HG02981 (cell line): ENCODE data around the gene OSCAR.
"Not testable (repeated sequence)": the region's sequence is repeated elsewhere in the genome, so short reads cannot be mapped to it uniquely, and the experiment has no call there.

ENCODE experiments used
- ATAC-seq: cut with Tn5 transposase; IDR thresholded peaks from one replicate; pipeline ENCODE4 v1.9.1; 2021; ENCODE audit warnings: mild to moderate bottlenecking, moderate library complexity; ENCODE audit not compliant: unreplicated experiment

Gene OSCAR

DNA sequence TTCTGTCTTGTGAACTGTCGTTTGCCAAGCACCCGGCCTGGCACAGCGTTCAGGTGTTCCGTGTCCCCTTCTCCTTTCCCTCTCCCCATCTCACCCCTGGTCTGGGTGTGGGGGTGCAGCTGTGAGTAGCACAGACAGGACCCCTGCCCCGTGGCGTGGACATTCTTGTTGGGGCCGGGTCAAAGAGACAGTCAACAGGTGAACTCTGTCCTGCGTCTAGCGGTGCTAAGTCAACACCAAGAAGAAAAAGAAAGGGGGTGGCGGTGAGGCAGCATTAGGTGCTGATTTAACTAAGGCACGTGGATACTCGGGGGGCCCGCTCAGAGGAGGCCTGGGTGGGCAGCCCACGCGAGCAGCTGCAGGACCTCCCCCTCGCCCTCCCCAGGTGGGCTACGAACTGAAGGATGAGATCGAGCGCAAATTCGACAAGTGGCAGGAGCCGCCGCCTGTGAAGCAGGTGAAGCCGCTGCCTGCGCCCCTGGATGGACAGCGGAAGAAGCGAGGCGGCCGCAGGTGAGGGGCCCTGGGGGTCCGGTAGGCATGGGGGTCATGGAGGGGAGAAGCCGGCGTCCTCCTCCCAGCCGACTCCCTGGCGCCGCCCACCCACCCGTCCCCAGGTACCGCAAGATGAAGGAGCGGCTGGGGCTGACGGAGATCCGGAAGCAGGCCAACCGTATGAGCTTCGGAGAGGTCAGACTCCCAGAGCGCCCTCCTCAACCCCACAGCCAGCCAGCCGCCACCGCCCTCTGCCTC, 27.3 kb upstream of the OSCAR start:
- no peak for ATAC-seq

DNA sequence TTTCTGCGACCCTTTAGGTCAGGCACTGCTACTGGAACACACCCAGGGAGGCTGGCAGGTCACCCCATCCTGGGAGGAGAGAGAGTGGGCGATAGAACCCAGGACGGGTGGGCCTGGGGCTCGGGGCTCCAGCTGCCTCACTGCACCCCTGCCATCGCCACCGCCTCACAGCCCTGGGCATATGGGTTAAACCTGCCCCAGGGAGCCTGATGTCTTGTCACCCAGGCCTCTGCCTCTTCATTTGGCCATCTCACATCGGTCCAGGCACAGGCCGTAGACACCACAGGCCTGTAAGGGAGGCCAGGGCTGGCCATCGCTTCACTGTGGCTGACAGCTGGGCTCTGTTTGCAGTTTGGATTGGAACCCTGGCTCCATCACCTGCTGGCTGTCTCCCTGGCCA, 25.1 kb upstream of the OSCAR start:
- no peak for ATAC-seq

DNA sequence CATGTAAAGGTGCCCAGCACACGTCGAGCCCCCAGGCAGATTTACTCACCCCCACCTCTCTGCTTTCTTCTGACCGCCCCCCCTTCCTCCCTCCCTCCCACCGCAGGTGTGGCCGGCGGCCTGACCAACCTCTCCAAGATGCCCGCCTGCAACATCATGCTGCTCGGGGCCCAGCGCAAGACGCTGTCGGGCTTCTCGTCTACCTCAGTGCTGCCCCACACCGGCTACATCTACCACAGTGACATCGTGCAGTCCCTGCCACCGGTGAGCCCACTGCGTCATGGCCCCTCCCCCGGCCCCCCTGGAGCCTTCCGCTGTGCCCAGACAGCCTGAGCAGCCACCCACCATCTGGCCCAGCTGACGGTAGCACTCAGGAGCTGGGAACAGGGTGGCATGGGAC, 23.8 kb upstream of the OSCAR start:
- ATAC-seq, result no peak

DNA sequence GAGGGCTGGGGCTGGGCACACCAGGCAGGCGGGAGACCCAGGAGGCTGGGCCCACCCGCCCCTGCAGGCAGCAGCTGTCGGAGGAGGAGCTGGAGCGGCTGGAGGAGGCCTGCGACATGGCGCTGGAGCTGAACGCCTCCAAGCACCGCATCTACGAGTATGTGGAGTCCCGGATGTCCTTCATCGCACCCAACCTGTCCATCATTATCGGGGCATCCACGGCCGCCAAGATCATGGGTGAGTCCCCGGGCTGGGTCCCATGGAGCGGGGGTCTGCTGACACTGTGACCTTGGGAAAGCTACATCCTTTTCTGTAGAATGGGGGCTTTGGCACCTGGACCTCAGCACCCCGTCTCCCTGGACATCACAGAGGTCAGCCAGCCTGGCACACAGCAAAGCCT, 23.1 kb upstream of the OSCAR start:
- ATAC-seq, result no peak

DNA sequence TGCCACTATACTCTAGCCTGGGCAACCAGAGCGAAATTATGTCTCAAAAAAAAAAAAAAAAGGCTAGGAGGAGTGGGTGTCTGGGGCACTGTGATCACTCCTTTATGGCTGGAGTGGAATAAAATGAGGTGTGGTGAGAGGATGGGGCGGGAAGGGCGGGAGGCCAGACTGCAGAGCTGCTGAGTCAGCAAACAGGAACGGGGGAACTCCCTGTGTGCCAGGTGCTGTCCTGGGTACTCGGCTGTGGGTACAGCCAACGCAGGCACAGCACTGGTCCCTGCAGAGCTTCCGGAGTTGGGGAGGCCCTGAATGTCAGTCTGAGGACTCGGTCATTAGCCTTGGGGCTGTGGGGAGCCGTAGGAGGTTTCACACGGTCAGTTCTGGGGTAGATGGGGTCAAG, 20.7 kb upstream of the OSCAR start:
- no peak for ATAC-seq

DNA sequence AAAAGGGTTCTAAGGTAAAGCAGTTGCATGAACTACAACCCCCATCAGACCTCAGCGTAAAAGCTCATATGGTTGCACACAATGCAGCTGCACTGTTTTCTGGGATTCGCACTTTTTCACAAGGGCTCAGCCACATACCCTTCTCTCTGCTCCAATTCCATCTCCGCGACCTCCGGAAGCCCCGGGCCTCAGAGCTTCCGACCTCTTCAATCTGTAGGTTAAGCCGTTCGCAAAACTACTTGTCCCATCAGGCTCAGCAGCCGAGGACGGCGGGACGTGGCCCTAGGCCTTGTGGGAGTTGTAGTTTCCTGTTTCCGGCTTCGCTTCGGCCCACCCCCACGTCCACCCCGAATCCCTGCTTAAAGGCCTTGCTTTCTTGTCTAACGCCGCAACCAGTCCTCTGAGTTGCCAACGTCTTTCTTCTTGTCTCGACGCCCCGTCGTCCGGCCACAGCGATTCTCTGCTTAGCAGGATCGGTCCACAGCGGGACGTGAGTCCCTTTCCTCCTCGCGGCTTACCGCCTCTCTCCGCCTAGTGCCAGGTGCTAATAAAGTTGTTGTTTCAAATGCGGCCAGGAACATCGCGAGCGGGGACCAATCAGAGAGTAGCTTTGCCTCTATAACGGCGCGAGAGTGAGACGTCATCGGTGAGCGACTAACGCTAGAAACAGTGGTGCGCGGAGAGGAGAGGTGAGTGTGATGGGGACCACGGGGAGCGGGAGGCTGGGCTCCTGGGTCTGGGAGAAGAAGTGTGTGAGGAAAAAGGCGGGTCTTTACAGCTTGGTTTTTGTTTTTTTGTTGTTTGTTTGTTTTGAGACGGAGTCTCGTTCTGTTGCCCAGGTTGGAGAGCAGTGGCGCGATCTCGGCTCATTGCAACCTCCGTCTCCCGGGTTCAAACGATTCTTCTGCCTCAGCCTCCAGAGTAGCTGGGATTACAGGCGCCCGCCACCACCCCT, 14.8 kb upstream of the OSCAR start, which contains the start of the genes PRPF31 and TFPT:
PRPF31 (plus strand) TSS at position 646 of the 955 bp plus-strand sequence. CDS start 2,525 bp downstream, outside the sequence.
TFPT (minus strand) TSS at position 549 of the 955 bp plus-strand sequence; CDS start at position 161, 388 bp downstream.
- peak; percentile 71 for ATAC-seq

DNA sequence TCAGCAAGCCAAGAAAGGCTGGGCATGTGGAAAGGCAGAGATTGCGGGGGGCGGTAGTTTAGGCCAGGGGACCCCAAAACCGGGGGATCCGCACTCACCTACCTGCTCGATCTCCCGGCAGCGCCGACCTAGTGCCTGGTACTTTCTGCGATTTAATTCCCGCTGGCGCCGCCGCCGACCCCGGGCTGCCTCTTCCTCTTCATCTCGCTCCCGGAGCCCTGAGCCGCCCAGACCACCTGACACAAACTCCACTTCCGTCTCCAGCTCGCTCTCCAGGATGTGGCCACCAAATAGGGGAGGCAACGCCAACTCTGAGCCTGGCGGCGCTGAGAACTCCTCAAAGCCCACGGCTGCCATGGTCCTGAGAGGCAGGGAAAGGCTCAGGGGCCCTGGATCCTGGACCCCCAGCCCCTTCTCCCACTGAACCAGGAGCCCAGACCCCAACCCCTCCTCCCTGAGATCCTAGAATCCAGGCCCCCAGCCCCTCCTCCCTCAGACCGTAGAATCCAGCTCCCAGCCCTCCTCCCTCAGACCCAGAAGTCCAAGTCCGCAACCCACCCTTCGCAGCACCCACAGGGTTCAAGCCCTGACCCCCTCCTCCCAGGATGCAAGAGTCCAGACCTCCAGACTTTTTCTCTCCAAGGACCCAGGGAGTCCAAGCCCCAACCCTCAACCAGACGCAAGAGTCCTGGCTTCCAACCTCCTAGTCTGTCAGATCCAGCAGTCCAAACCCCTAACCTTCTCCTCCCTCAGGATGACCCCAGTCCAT, 13.9 kb upstream of the OSCAR start:
- no peak for ATAC-seq

DNA sequence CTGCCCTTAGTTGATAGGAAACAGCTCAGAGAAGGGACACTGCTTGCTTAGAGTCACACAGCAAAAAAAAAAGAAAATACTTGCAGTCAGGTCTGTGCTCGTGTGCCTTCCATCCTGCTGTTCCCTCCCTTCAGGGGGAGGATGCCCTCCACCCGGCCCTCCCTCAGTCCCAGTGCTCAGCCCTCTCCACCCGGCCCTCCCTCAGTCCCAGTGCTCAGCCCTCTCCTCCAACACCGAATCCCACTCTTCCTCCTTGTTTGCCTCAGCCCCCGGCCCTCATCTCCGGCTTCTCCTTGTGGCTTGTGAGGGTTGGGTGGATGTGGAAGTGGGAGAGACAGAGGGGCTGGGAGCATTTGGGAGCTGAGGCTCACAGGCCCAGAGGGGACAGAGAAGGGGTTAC, 9.0 kb upstream of the OSCAR start:
- ATAC-seq, result no peak

DNA sequence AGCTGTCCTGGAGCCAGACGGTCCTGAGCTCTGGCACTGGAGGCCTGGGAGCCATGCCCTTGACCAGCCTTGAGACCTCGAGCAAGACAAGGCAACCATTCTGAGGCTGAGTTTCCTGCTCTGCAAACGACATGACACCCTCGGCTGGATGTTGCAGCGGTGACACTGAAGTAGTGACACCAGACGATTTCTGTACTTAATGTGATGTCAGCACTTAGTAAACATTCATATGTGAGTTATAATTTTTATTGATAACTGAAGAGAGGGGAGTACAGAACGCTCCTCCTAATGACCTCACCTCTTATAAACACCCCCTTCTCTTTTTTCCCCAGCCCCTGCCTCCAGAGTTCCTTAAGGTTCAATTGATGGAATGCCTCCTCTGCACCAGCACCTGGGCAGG, 7.9 kb upstream of the OSCAR start:
- ATAC-seq, result no peak

DNA sequence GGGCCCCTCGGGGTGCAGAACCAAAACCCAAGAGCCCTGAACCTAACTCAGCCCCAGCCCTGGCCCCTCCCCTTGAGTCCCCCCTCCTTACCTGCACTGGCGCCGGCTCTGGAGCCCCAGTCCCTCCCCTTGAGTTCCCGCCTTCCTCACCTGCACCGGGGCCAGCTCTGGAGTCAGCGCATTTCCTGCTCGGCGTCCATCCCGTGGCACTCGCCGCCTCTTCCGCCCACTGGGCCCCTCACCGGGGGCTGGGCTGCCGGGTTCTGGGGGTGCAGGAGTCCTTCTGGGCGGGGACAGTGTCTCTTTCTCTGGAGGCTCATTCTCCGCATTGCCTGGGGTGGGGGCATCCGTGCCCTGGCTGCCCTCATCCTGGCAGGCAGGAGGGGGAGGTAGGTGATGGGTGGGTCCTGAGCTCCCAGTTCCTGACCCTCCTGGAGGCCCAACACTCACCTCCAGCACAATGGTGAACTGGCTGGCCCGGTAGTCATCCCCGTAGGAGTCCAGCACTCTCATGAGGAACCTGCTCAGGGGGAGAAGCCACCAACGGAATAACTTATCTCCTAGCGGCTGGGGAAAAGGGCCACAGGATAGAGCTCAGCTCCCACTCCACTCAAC, 7.4 kb upstream of the OSCAR start:
- ATAC-seq, result no peak

DNA sequence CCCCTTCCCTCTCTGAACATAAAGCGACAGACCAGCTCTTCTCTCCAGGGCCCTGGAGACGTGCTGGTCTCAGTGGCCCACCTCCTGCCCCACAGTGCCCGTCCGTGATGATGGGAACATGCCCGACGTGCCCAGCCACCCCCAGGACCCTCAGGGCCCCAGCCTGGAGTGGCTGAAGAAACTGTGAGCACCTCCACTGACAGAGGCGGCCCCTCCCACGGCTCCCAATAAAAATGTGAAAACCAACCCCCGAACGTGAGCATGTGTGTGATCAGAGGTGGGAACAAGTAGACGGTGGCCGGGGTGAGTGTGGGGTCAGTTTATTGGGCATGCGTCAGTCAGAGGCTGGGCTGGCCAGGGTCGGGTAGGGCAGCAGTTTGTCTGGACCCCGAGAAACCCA, 6.1 kb upstream of the OSCAR start:
- no peak for ATAC-seq

DNA sequence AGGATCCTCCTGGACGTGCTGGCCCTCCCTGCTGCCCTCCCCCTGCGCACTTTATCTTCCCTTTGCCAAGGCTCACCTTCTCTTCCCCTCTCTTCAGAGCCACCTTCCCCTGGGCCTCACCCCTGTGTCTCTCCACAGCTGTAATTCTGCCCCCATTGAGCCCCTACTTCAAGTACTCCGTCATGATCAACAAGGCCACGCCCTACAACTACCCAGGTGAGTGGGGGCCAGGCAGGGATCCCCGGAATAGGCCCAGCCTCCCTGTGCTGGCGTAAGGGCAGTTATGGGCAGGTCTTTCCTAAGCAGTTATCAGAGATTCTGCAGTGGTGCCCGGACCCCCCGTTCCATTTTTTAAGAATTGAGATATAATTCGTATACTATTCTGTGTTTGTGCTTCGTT, 5.2 kb upstream of the OSCAR start:
- no peak for ATAC-seq

DNA sequence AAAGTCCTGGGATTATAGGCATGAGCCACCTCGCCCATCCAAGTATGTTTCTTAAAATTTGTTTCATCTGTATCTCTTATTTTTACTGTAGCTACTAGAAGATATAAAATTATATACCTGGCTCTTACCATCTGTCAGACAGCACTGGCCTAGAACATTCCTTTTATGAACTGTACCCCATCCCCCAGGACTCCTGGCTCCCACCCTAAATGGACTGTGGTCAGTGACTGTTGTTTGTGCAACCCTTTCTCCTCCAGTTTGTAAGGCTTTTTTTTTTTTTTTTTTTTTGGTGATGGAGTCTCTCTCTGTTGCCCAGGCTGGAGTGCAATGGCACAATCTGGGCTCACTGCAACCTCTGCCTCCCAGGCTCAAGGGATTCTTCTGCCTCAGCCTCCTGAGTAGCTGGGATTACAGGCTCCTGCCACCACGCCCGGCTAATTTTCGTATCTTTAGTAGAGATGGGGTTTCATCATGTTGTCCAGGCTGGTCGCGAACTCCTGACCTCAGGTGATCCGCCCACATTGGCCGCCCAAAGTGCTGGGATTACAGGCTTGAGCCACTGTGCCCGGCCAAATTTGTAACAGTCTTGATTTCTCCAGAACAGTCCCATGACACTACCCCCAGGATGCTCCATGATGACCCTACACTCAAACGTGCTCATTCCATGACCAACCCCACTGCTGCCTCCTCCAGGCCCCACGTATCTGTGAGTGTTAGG, 4.6 kb upstream of the OSCAR start:
- ATAC-seq, result no peak

DNA sequence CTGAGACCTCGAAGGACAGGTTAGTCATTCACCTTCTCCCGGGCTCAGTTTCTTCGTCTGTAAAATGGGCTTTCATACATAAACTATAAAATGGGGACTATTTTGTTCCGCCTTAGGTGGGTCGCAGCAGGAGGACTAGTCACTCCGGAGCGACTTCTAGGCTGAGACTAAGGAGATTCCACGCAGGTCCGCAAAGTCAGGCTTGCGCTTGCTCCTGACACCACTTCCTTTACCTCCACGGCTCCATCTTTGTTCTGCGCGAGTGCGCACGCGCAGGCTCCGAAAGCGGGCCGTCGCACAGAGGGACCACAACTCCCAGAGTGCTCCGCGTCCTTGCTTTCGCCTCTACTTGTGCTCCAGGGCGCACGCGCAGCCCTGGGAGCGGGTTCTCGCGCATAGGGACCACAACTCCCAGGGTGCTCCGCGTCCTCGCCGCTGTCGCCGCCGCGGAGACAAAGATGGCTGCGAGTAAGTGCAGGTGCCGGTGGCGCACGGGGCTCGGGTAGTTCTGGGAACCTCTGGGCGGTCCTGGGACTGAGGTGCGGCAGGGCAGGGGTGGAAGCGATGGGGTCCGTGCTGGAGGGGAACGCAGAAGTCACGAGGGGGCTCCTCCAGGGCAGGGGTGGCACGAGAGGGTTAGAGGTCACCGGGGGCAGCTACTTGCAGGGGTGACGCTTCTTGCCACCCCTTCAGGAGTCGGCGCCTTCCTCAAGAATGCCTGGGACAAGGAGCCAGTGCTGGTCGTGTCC, 2.0 kb upstream of the OSCAR start, which contains the start of gene NDUFA3:
NDUFA3 (plus strand) TSS at position 435 of the 749 bp plus-strand sequence; CDS start at position 459, 24 bp downstream.
- peak; percentile 90 for ATAC-seq

DNA sequence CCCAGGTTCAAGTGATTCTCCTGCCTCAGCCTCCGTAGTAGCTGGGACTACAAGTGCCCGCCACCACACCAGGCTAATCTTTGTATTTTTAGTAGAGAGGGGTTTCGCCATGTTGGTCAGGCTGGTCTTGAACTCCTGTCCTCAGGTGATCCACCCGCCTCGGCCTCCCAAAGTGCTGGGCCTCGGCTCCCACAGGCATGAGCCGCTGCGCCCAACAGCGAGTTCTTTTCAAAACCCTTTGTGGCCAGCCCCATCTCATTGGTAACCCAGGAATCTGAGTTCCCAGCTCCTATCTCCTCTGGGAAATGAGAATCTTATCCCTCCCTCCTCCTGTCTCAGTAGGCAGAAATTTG, 724 bp downstream of the OSCAR start:
- ATAC-seq, result not testable (repeated sequence)

DNA sequence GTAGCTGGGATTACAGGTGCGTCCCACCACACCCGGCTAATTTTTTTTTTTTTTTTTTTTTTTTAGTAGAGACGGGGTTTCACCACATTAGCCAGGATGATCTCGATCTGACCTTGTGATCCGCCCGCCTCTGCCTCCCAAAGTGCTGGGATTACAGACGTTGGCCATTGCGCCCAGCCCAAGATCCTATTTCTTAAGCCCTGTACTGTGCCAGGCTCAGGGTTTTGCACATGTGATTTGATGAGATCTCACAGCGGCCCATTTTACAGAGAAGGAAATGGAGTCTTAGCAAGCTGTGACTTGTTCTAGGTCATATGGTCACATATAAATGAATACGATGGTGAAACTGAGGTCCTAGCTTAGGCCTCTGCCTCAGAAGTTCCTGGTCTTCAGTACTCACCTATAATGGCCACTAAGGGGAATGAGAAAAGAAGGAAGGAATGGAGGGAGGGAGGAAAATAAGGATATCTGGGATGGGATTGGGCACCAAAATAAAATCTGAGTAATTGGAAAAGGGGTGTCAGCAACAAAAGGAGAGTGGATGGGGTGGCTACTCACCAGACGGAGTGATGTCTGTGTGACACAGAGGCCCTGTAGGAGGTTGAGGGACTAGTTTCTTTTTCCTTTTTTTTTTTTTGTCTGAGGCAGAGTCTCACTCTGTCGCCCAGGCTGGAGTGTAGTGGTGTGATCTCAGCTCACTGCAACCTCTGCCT, 1.3 kb downstream of the OSCAR start:
- ATAC-seq, result no peak

DNA sequence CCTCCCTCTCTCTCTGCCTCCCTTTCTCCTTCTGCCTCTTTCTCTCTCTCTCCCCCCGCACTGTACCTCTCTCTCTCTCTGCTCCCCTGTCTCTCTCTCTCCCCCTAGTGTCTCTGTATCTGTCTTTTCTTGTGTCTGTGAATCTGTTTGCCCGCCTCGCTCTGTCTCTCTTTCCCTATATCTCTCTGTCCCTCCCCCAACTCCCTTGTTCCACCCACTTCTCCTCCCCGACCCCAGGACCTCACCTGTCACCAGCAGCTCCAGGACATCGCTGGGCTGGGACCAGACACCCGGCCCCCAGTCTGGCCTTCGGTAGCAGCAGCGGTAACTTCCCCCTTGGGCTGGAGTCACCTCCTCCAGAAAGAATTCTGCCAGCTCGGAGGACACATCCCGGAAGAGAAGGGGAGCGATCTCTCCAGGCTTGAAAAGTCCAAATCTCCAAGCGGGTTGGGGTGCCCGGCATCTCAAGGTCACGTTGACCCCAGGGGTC, 3.9 kb downstream of the OSCAR start:
- ATAC-seq, result no peak

DNA sequence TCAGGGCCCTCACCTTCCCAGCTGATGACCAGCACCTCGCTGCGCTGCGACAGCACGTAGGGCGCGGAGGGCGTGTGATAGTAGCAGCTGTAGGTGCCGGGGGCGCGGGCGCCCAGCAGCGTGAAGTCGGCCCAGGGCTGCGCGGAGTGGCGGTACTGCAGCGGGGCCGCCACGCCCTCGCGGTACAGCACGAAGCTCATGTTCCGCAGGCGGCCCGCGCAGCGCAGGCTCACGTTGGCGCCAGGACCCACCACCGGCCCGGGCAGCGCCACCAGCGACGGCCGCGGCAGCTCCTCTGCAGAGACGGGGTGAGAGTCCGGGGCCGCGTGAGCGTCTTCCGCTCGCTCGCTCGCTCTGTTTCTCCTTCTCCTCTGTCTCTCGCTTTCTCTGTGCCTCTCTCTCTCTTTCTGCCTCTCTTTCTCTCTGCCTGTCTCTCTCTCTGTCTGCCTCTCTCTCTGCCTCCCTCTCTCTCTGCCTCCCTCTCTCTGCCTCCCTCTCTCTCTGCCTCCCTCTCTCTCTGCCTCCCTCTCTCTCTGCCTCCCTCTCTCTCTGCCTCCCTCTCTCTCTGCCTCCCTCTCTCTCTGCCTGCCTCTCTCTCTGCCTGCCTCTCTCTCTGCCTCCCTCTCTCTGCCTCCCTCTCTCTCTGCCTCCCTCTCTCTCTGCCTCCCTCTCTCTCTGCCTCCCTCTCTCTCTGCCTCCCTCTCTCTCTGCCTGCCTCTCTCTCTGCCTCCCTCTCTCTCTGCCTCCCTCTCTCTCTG, 4.6 kb downstream of the OSCAR start:
- not testable (repeated sequence) for ATAC-seq
